ENCODE measurements around the gene DNAAF3.

The DNAAF3 gene

DNA sequence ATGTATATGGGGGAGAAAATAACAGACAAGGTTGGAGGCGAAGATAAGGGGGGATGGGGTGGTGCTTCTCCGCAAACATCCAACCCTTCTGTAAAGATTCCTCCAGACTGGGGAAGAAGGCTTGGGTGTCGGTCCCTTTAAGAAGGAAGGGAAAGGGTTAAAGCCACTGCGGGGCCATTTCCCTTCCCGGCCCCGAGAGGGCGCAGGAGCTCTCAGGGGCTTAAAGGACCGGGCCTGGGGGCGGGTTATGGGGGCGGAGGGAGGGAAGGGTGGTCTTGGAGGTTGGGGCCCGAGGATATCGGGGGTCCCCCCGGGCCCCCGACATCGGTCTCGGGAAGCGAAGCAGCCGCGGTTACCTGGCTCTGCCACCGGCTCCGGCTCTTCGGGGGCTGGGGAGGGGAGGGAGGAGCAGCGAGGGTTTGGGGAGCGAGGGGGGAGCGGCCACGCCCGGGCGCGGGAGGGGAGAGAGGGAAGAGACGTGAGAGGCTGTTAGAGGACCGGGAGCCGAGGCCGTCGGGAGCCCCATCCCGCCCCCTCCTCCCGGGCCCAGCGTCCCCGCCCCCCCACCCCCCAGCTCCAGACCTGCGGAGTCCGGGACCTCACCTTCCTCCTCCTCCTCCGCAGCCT is 20.2 kb downstream of the DNAAF3 start:
- Histone ChIP-seq H3K36me3 (peaks cover 4% of the 10 kb centered on the region; the same call in 1 of the 2 replicates), H3K27me3 (ENCODE audit: insufficient read depth, low read depth, severe bottlenecking) (no peaks in the 10 kb centered on the region), H3K9me3 (ENCODE audit: severe bottlenecking) (peaks cover 4% of the 10 kb centered on the region), H3K4me3 (ENCODE audit: low read depth, low read length) (peak overlapping the region; percentile 65), H3K27ac (peak overlapping the region; percentile 61; the same call in 1 of the 2 replicates)
- DNase-seq = peak; percentile 68
- TF ChIP-seq, protein P1, sequence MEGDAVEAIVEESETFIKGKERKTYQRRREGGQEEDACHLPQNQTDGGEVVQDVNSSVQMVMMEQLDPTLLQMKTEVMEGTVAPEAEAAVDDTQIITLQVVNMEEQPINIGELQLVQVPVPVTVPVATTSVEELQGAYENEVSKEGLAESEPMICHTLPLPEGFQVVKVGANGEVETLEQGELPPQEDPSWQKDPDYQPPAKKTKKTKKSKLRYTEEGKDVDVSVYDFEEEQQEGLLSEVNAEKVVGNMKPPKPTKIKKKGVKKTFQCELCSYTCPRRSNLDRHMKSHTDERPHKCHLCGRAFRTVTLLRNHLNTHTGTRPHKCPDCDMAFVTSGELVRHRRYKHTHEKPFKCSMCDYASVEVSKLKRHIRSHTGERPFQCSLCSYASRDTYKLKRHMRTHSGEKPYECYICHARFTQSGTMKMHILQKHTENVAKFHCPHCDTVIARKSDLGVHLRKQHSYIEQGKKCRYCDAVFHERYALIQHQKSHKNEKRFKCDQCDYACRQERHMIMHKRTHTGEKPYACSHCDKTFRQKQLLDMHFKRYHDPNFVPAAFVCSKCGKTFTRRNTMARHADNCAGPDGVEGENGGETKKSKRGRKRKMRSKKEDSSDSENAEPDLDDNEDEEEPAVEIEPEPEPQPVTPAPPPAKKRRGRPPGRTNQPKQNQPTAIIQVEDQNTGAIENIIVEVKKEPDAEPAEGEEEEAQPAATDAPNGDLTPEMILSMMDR (IDR thresholded peaks at IDR 0.05; ENCODE audit: low read depth, low read length) = peak; percentile 55

DNA sequence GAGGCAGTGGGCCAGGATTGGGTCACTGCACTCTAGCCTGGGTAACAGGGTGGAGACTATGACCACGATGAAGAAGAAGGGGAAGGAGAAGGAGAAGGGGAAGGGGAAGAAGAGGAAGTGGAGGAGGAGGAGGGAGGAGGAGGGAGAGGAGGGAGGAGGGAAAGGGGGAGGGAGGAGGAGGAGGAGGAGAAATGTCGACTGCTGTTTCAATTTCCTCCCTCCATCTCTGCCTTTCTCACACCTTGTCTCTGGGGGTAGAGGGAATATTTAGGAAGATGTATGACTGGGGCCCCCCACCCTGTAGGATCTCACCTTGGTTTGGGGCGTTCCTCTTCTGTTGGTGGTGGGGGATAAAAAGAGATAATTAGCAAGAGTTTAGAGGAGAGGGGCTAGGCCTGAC is 21.2 kb downstream of the DNAAF3 start:
- H3K36me3 ChIP-seq = peaks cover 13% of the 10 kb centered on the region
- TF ChIP-seq, protein P1 (IDR thresholded peaks at IDR 0.05; ENCODE audit: low read depth, low read length) = no peak
- no peak overlapping the region for H3K4me3 ChIP-seq (ENCODE audit: low read depth, low read length)
- H3K27ac ChIP-seq = no peak overlapping the region
- H3K9me3 ChIP-seq (ENCODE audit: severe bottlenecking) = peaks cover 2% of the 10 kb centered on the region
- no peak for DNase-seq
- no peaks in the 10 kb centered on the region for H3K27me3 ChIP-seq (ENCODE audit: insufficient read depth, low read depth, severe bottlenecking)

DNA sequence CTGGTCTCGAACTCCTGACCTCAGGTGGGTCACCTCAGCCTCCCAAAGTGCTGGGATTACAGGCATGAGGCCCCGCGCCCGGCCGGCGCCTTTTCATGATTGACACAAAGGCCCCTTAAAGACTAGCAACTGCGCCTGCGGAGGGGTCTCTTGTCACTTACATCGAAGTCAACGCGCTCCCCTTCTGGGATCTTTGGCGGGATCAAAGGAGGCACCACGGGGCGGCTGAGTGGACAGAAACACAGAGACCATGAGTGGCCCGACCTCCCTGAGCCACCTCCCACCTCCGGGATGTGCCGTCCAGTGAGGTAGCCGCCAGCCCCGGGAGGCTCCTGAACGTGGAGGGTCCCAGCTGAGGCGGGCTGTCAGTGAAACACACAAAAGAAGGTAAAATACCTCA is 24.7 kb downstream of the DNAAF3 start:
- TF ChIP-seq, protein P1 (IDR thresholded peaks at IDR 0.05; ENCODE audit: low read depth, low read length) = no peak
- H3K36me3 ChIP-seq = peaks cover 14% of the 10 kb centered on the region
- peak overlapping the region; percentile 69 for H3K27ac ChIP-seq
- H3K27me3 ChIP-seq (ENCODE audit: insufficient read depth, low read depth, severe bottlenecking) = no peaks in the 10 kb centered on the region
- no peak for DNase-seq
- H3K4me3 ChIP-seq (ENCODE audit: low read depth, low read length) = no peak overlapping the region
- peaks cover 2% of the 10 kb centered on the region for H3K9me3 ChIP-seq (ENCODE audit: severe bottlenecking)

DNA sequence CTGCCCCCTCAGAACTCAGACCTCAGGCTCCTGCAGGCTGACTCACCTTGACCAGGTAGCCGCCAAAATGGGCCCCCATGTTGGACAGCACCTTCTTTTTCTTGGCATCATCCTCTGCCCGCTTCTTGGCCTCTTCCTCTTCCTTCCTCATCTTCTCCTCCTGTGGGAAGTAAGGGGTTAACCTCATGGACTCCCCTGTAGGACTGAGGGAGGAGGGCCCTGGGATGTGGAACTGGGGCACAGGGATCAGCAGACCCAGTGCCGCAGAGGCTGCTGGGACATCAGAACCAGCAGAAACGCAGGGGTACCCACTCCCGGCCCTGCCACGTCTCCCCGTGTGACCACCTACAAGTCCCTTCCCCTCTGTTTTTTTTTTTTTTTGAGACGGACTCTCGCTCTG is 28.5 kb downstream of the DNAAF3 start:
- TF ChIP-seq, protein P1 (IDR thresholded peaks at IDR 0.05; ENCODE audit: low read depth, low read length) = no peak
- peaks cover 24% of the 10 kb centered on the region for H3K36me3 ChIP-seq

DNA sequence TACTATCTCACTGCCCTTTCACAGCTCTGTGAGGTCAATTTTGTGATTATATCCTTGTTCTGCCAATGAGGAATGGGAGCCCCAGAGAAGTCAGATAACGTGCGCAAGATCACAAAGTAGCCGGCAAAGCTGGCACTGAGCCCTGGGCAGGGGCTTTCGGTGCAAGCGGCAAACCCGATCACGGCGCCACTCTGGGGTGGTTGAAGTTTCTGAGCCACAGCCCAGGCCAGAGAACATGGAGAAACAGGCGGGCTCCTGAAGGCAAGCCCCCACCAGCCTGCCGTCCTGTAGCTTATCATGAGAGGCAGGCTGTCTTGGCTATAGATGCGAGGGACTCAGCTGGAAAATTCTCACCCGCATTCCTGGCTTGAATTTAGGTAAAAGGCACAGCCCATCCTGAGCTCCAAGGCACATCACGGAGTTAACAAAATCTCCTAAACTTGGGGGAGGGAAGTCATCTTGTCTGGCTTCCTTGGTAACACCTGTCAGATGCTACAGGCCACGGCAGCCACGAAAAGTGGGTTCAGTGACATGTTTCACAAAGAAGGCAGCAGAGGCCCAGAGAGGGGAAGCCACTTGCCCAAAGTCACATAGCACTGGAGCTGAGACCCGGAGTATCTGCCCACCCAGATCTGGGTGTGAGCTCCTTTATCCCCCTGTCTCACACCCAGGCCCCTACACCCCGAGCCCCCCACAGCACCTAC is 29.9 kb downstream of the DNAAF3 start:
- no peak for DNase-seq
- Histone ChIP-seq H3K27ac (no peak overlapping the region), H3K9me3 (ENCODE audit: severe bottlenecking) (no peaks in the 10 kb centered on the region), H3K4me3 (ENCODE audit: low read depth, low read length) (no peak overlapping the region), H3K27me3 (ENCODE audit: insufficient read depth, low read depth, severe bottlenecking) (no peaks in the 10 kb centered on the region), H3K36me3 (peaks cover 27% of the 10 kb centered on the region)
- TF ChIP-seq, protein P1 (IDR thresholded peaks at IDR 0.05; ENCODE audit: low read depth, low read length) = no peak

More for the DNA sequence above, 28.5 kb downstream of the DNAAF3 start:
- Histone ChIP-seq H3K9me3 (ENCODE audit: severe bottlenecking) (peaks cover 2% of the 10 kb centered on the region), H3K27ac (no peak overlapping the region), H3K27me3 (ENCODE audit: insufficient read depth, low read depth, severe bottlenecking) (no peaks in the 10 kb centered on the region), H3K4me3 (ENCODE audit: low read depth, low read length) (no peak overlapping the region)
- DNase-seq = no peak
